GM12891 (cell line): ENCODE data around the gene GPR17.

Experiments
- POLR2A ChIP-seq: IDR thresholded peaks from 2 replicates; pipeline ENCODE4 v1.6.1; 2011; ENCODE audit warnings: low read depth, low read length, control low read depth
- POLR2AphosphoS5 ChIP-seq: IDR thresholded peaks from 2 replicates; pipeline ENCODE4 v1.6.1; 2011; ENCODE audit warnings: low read depth, low read length, control low read depth
- TAF1 ChIP-seq: IDR thresholded peaks from 2 replicates; pipeline ENCODE4 v1.6.1; 2011; ENCODE audit warnings: low read depth, low read length, control low read depth

- no peak for TF ChIP-seq POLR2A
- no peak for TF ChIP-seq TAF1
- TF ChIP-seq POLR2AphosphoS5: no peak
Observed at GRCh38 chr2:127610561-127610960, 35.4 kb upstream of the GPR17 start.
